Measurements from ENCODE around the gene LASP1. TPM values are rescaled to one million over a fixed set of nuclear protein-coding genes. Genes with fewer than 3 reads are reported as not detected.
"Not testable (repeated sequence)": the region's sequence is repeated elsewhere in the genome, so short reads cannot be mapped to it uniquely, and the experiment has no call there.

LASP1 gene
- total RNA-seq, 1 experiment from 2014 or later, result 68.1 TPM

GRCh38 chr17:38925263-38925995 lies 55.6 kb downstream of the LASP1 start, which contains the start of gene LASP1NB:
Gene LASP1NB, plus strand, starts transcription at chr17:38925614.
- no TSS peak for BruUV-seq (replicated peaks)
- Mint-ChIP-seq H3K36me3 (ENCODE audit: insufficient read depth, unreplicated experiment) (peaks cover 15% of the 10 kb centered on the region), H3K27ac (ENCODE audit: low read depth, unreplicated experiment) (no peak within 1 kb of the TSS), H3K9me3 (ENCODE audit: unreplicated experiment) (no peaks in the 10 kb centered on the region), H3K4me1 (ENCODE audit: insufficient read depth, unreplicated experiment) (peaks cover 6% of the 10 kb centered on the region), H3K27me3 (ENCODE audit: insufficient read depth, unreplicated experiment) (no peaks in the 10 kb centered on the region), H3K4me3 (ENCODE audit: unreplicated experiment) (no peak within 1 kb of the TSS)
- ChIA-PET CTCF (interaction anchor here (0.6 to 1.7 kb wide), 3 partner anchors 46 to 58 kb away, joined by 3 to 4 read pairs (median 3); no protein-coding TSS in a partner anchor), POLR2A (interaction anchor here (0.6 kb wide), 1 partner anchor 13 kb away, joined by 3 read pairs; no protein-coding TSS in a partner anchor)
- DNase-seq (ENCODE audit: unreplicated experiment), result no peak
- intact Hi-C loops (cut with micrococcal nuclease), result no loop called here
- TF ChIP-seq CTCF (IDR thresholded peaks at IDR 0.05; ENCODE audit: unreplicated experiment), result no peak

- CTCF ChIA-PET, result interaction anchor here (0.6 kb wide), 1 partner anchor 137 kb away, joined by 3 read pairs; no protein-coding TSS in a partner anchor
- Mint-ChIP-seq H3K27ac (ENCODE audit: low read depth, unreplicated experiment) (no peak overlapping the region), H3K9me3 (ENCODE audit: unreplicated experiment) (no peaks in the 10 kb centered on the region), H3K4me3 (ENCODE audit: unreplicated experiment) (no peak overlapping the region), H3K4me1 (ENCODE audit: insufficient read depth, unreplicated experiment) (peaks cover 4% of the 10 kb centered on the region), H3K36me3 (ENCODE audit: insufficient read depth, unreplicated experiment) (peaks cover 4% of the 10 kb centered on the region), H3K27me3 (ENCODE audit: insufficient read depth, unreplicated experiment) (no peaks in the 10 kb centered on the region)
- no TSS peak for BruUV-seq (replicated peaks)
- intact Hi-C loops (cut with micrococcal nuclease), result no loop called here
- POLR2A ChIA-PET, result interaction anchor here (0.8 kb wide), 1 partner anchor 12 kb away, joined by 4 read pairs; no protein-coding TSS in a partner anchor
- TF ChIP-seq CTCF (IDR thresholded peaks at IDR 0.05; ENCODE audit: unreplicated experiment), result no peak
- no peak for DNase-seq (ENCODE audit: unreplicated experiment)
Measured at GRCh38 chr17:38926293-38927070, 56.6 kb downstream of the LASP1 start.

GRCh38 chr17:38930782-38931181 lies 60.9 kb downstream of the LASP1 start:
- H3K27ac Mint-ChIP-seq (ENCODE audit: low read depth, unreplicated experiment); H3K9me3 Mint-ChIP-seq (ENCODE audit: unreplicated experiment); CTCF ChIA-PET; H3K36me3 Mint-ChIP-seq (ENCODE audit: insufficient read depth, unreplicated experiment); POLR2A ChIA-PET; H3K4me1 Mint-ChIP-seq (ENCODE audit: insufficient read depth, unreplicated experiment); H3K4me3 Mint-ChIP-seq (ENCODE audit: unreplicated experiment); BruUV-seq (replicated peaks); DNase-seq (ENCODE audit: unreplicated experiment); intact Hi-C loops (cut with micrococcal nuclease): not testable (repeated sequence)
- peaks cover 10% of the 10 kb centered on the region for H3K27me3 Mint-ChIP-seq (ENCODE audit: insufficient read depth, unreplicated experiment)

GRCh38 chr17:38933962-38934361 lies 64.1 kb downstream of the LASP1 start:
- H3K36me3 Mint-ChIP-seq (ENCODE audit: insufficient read depth, unreplicated experiment); H3K27ac Mint-ChIP-seq (ENCODE audit: low read depth, unreplicated experiment); DNase-seq (ENCODE audit: unreplicated experiment); H3K4me1 Mint-ChIP-seq (ENCODE audit: insufficient read depth, unreplicated experiment); intact Hi-C loops (cut with micrococcal nuclease); H3K4me3 Mint-ChIP-seq (ENCODE audit: unreplicated experiment); H3K9me3 Mint-ChIP-seq (ENCODE audit: unreplicated experiment); BruUV-seq (replicated peaks): not testable (repeated sequence)
- peaks cover 23% of the 10 kb centered on the region for H3K27me3 Mint-ChIP-seq (ENCODE audit: insufficient read depth, unreplicated experiment)
- POLR2A ChIA-PET, result interaction anchor here (0.6 kb wide), 1 partner anchor 523 kb away, joined by 3 read pairs; no protein-coding TSS in a partner anchor
- CTCF ChIA-PET, result interaction anchor here (1.2 kb wide), 1 partner anchor 49 kb away, joined by 4 read pairs; no protein-coding TSS in a partner anchor

- no peaks in the 10 kb centered on the region for H3K9me3 Mint-ChIP-seq (ENCODE audit: unreplicated experiment)
- H3K27me3 Mint-ChIP-seq (ENCODE audit: insufficient read depth, unreplicated experiment), result peaks cover 21% of the 10 kb centered on the region
- no peaks in the 10 kb centered on the region for H3K4me1 Mint-ChIP-seq (ENCODE audit: insufficient read depth, unreplicated experiment)
- no peak overlapping the region for H3K4me3 Mint-ChIP-seq (ENCODE audit: unreplicated experiment)
- no peak for DNase-seq (ENCODE audit: unreplicated experiment)
- intact Hi-C loops (cut with micrococcal nuclease), result no loop called here
- no peak for TF ChIP-seq CTCF (IDR thresholded peaks at IDR 0.05; ENCODE audit: unreplicated experiment)
- ChIA-PET POLR2A (interaction anchor here (1.2 kb wide), 1 partner anchor 19 kb away, joined by 5 read pairs; no protein-coding TSS in a partner anchor), CTCF (no interaction called here)
- H3K27ac Mint-ChIP-seq (ENCODE audit: low read depth, unreplicated experiment), result no peak overlapping the region
- BruUV-seq (replicated peaks), result no TSS peak
- H3K36me3 Mint-ChIP-seq (ENCODE audit: insufficient read depth, unreplicated experiment), result peaks cover 6% of the 10 kb centered on the region
Measured at GRCh38 chr17:38939987-38940386, 70.1 kb downstream of the LASP1 start.

Measured in MCF 10A (cell line).